Right cardiac atrium (tissue), 5 donors: ENCODE data around the gene ZNF511. TPM values are rescaled to one million over a fixed set of nuclear protein-coding genes. Genes with fewer than 3 reads are reported as not detected.

ENCODE experiments used
- ATAC-seq, 2 donors: fragments of 200-7000 bp; cut with Tn5 transposase; one replicate each; pipeline versions ENCODE4 v1.8.0 to v1.9.1; 2020; ENCODE audit warnings: moderate library complexity in 2 of 2, mild to moderate bottlenecking in 1 of 2
- DNase-seq, 3 donors: peaks; one replicate each; pipeline ENCODE4 v3.0.0-alpha.2; 2020
- H3K27ac ChIP-seq: one replicate; pipeline ENCODE4 v1.5.1; 2013; ENCODE audit warnings: mild to moderate bottlenecking, low read length, control low read depth, moderate library complexity
- H3K27me3 ChIP-seq: one replicate; pipeline ENCODE4 v1.6.1; 2013; ENCODE audit not compliant: control insufficient read depth, insufficient read depth
- H3K4me1 ChIP-seq: one replicate; pipeline ENCODE4 v1.6.1; 2013; ENCODE audit warnings: low read length; ENCODE audit not compliant: control insufficient read depth, insufficient read depth
- H3K4me3 ChIP-seq: one replicate; pipeline ENCODE4 v1.5.1; 2013; ENCODE audit warnings: low read length, control low read depth
- H3K9me3 ChIP-seq: one replicate; pipeline ENCODE4 v1.6.1; 2013; ENCODE audit warnings: low read length; ENCODE audit not compliant: control insufficient read depth
- WGBS: extraction: QIAGEN DNeasy Blood & Tissue Kit; methylation state at CpG from one replicate; pipeline ENCODE4 v1.1.7; 2013; 5-methylcytosine and 5-hydroxymethylcytosine counted together
- intact Hi-C, 4 donors: fragments of 100-400 bp; cut with DNase I; formaldehyde crosslinking; loops; one replicate each; pipeline versions ENCODE4 v1.11.0 to v1.14.0; 2022 to 2023
- polyA plus RNA-seq: library from polyadenylated mRNA; stranded (reverse); fragments of 200-250 nt; gene quantifications from one replicate; pipeline ENCODE4 v1.2.3, GENCODE V29; 2013
- total RNA-seq, 4 donors: library from RNA; stranded (reverse); fragmentation: NEBNext Ultra II Directional; extraction: Animal tissue kit (Norgen Biotek cat#: 25700); gene quantifications; one replicate each; pipeline ENCODE4 v1.2.1, GENCODE V29; 2021
- donor health status: healthy with polysubstance abuse.
- donor health status: DM: no; HTN: yes; CAD: no.
- donor health status: DM: no; HTN: no; CAD: no.
- donor health status: DM: no; HTN: yes; CAD: no; lungs with severe emphysema.
- donor health status: DM: yes; HTN: yes; CAD: no.

The ZNF511 gene
- total and polyA plus RNA-seq, 5 donors = 40.2 to 60.8 (median 50.8) TPM

GRCh38 chr10:133295426-133296320, 13.0 kb upstream of the ZNF511 start:
- no peaks in the 10 kb centered on the region for H3K9me3 ChIP-seq
- intact Hi-C loops = no loop called here
- H3K27me3 ChIP-seq = no peaks in the 10 kb centered on the region
- no peaks in the 10 kb centered on the region for H3K4me1 ChIP-seq
- H3K27ac ChIP-seq = no peak overlapping the region
- peak in 1 of 3 donors; percentile 47 for DNase-seq
- peak; percentile 27 to 28 for ATAC-seq
- H3K4me3 ChIP-seq = no peak overlapping the region
- 93% methylated on average over 42 of the region's 42 CpGs for WGBS

- 96% methylated on average over 10 of the region's 10 CpGs for whole genome bisulfite sequencing
- Histone ChIP-seq H3K4me3 (no peak overlapping the region), H3K4me1 (no peaks in the 10 kb centered on the region), H3K9me3 (no peaks in the 10 kb centered on the region), H3K27ac (no peak overlapping the region), H3K27me3 (no peaks in the 10 kb centered on the region)
- DNase-seq (peak in 1 of 3 donors; percentile 24), ATAC-seq (no peak)
- intact Hi-C loops = no loop called here
Observed at GRCh38 chr10:133297504-133297903, 11.2 kb upstream of the ZNF511 start.

GRCh38 chr10:133298466-133298865, 10.2 kb upstream of the ZNF511 start:
- 94% methylated on average over 14 of the region's 14 CpGs for WGBS
- ATAC-seq (no peak), DNase-seq (peak in 1 of 3 donors; percentile 18)
- Histone ChIP-seq H3K9me3 (no peaks in the 10 kb centered on the region), H3K27me3 (no peaks in the 10 kb centered on the region), H3K4me3 (no peak overlapping the region), H3K4me1 (no peaks in the 10 kb centered on the region), H3K27ac (no peak overlapping the region)
- intact Hi-C loops = no loop called here

- no peak overlapping the region for H3K4me3 ChIP-seq
- no peaks in the 10 kb centered on the region for H3K27me3 ChIP-seq
- WGBS = 91% methylated on average over 10 of the region's 10 CpGs
- H3K9me3 ChIP-seq = no peaks in the 10 kb centered on the region
- H3K4me1 ChIP-seq = no peaks in the 10 kb centered on the region
- DNase-seq (peak in 1 of 3 donors; percentile 25), ATAC-seq (no peak)
- intact Hi-C loops = no loop called here
- H3K27ac ChIP-seq = no peak overlapping the region
Observed at GRCh38 chr10:133299224-133299623, 9.5 kb upstream of the ZNF511 start.

- H3K9me3 ChIP-seq = no peaks in the 10 kb centered on the region
- peak in 1 of 3 donors; percentile 13 for DNase-seq
- ATAC-seq = no peak
- H3K27ac ChIP-seq = no peak overlapping the region
- H3K27me3 ChIP-seq = no peaks in the 10 kb centered on the region
- H3K4me1 ChIP-seq = no peaks in the 10 kb centered on the region
- intact Hi-C loops = no loop called here
- 96% methylated on average over 14 of the region's 14 CpGs for WGBS
- no peak overlapping the region for H3K4me3 ChIP-seq
Observed at GRCh38 chr10:133299738-133300137, 9.0 kb upstream of the ZNF511 start.

- no peak overlapping the region for H3K4me3 ChIP-seq
- no peaks in the 10 kb centered on the region for H3K27me3 ChIP-seq
- peaks cover 3% of the 10 kb centered on the region for H3K4me1 ChIP-seq
- peak in 1 of 2 donors; percentile 25 for ATAC-seq
- 97% methylated on average over 14 of the region's 14 CpGs for WGBS
- peak in 1 of 3 donors; percentile 27 for DNase-seq
- H3K9me3 ChIP-seq = no peaks in the 10 kb centered on the region
- intact Hi-C loops = no loop called here
- H3K27ac ChIP-seq = no peak overlapping the region
Observed at GRCh38 chr10:133302230-133302629, 6.5 kb upstream of the ZNF511 start.

GRCh38 chr10:133303206-133303605, 5.5 kb upstream of the ZNF511 start:
- H3K4me1 ChIP-seq = peaks cover 8% of the 10 kb centered on the region
- 82% methylated on average over 10 of the region's 10 CpGs for WGBS

GRCh38 chr10:133306097-133306476, 2.6 kb upstream of the ZNF511 start:
- H3K27me3 ChIP-seq = no peaks in the 10 kb centered on the region

More at GRCh38 chr10:133303206-133303605, 5.5 kb upstream of the ZNF511 start:
- no peaks in the 10 kb centered on the region for H3K9me3 ChIP-seq
- DNase-seq (peak in 1 of 3 donors; percentile 26), ATAC-seq (no peak)
- no peaks in the 10 kb centered on the region for H3K27me3 ChIP-seq
- intact Hi-C loops = no loop called here
- no peak overlapping the region for H3K27ac ChIP-seq
- no peak overlapping the region for H3K4me3 ChIP-seq

GRCh38 chr10:133306941-133307379, 1.8 kb upstream of the ZNF511 start:
- DNase-seq = peak in 1 of 3 donors; percentile 44
- ATAC-seq = no peak
- intact Hi-C loops = no loop called here
- Histone ChIP-seq H3K9me3 (no peaks in the 10 kb centered on the region), H3K27me3 (no peaks in the 10 kb centered on the region), H3K27ac (no peak overlapping the region), H3K4me3 (no peak overlapping the region), H3K4me1 (peaks cover 8% of the 10 kb centered on the region)
- WGBS = 86% methylated on average over 17 of the region's 17 CpGs

More at GRCh38 chr10:133306097-133306476, 2.6 kb upstream of the ZNF511 start:
- H3K4me1 ChIP-seq = peaks cover 8% of the 10 kb centered on the region
- DNase-seq (peak in 1 of 3 donors; percentile 21), ATAC-seq (no peak)
- no peak overlapping the region for H3K27ac ChIP-seq
- no peaks in the 10 kb centered on the region for H3K9me3 ChIP-seq
- intact Hi-C loops = no loop called here
- WGBS = 96% methylated on average over 5 of the region's 5 CpGs
- H3K4me3 ChIP-seq = no peak overlapping the region

- Histone ChIP-seq H3K27me3 (no peaks in the 10 kb centered on the region), H3K27ac (peak overlapping the region; percentile 96), H3K4me1 (peaks cover 8% of the 10 kb centered on the region), H3K4me3 (peak overlapping the region; percentile 96), H3K9me3 (no peaks in the 10 kb centered on the region)
- WGBS = 7% methylated on average over 25 of the region's 25 CpGs
- no peak for ATAC-seq
- peak; percentile 58 to 89 (median 75) for DNase-seq
- intact Hi-C loops = no loop called here
Observed at GRCh38 chr10:133307776-133308420, 816 bp upstream of the ZNF511 start.

- DNase-seq (peak; percentile 93 to 97 (median 97)), ATAC-seq (peak; percentile 96 to 97)
- Histone ChIP-seq H3K4me1 (peaks cover 8% of the 10 kb centered on the region), H3K4me3 (peak overlapping the region; percentile 96), H3K27me3 (no peaks in the 10 kb centered on the region), H3K27ac (peak overlapping the region; percentile 96), H3K9me3 (no peaks in the 10 kb centered on the region)
- intact Hi-C loops = no loop called here
- 24% methylated on average over 46 of the region's 46 CpGs for WGBS
Observed at GRCh38 chr10:133309100-133309719, 496 bp downstream of the ZNF511 start.
